ENCODE results near the gene KRT85.

Gene KRT85

GRCh38 chr12:52367876-52368275, 595 bp upstream of the KRT85 start:
- DNase-seq (ENCODE audit: low read depth, low spot score), result no peak

GRCh38 chr12:52364901-52365489, 2.3 kb downstream of the KRT85 start:
- no peak for DNase-seq (ENCODE audit: low read depth, low spot score)

GRCh38 chr12:52364061-52364460, 3.2 kb downstream of the KRT85 start:
- DNase-seq (ENCODE audit: low read depth, low spot score), result no peak

- DNase-seq (ENCODE audit: low read depth, low spot score), result no peak
Measured at GRCh38 chr12:52363111-52363679, 4.1 kb downstream of the KRT85 start.

GRCh38 chr12:52362118-52362726, 5.1 kb downstream of the KRT85 start:
- no peak for DNase-seq (ENCODE audit: low read depth, low spot score)

GRCh38 chr12:52361553-52361952, 5.7 kb downstream of the KRT85 start:
- DNase-seq (ENCODE audit: low read depth, low spot score), result no peak

- DNase-seq (ENCODE audit: low read depth, low spot score), result no peak
Measured at GRCh38 chr12:52360663-52361271, 6.5 kb downstream of the KRT85 start.

GRCh38 chr12:52360106-52360662, 7.1 kb downstream of the KRT85 start:
- DNase-seq (ENCODE audit: low read depth, low spot score), result no peak

GRCh38 chr12:52359621-52360061, 7.6 kb downstream of the KRT85 start:
- DNase-seq (ENCODE audit: low read depth, low spot score), result no peak

GRCh38 chr12:52358575-52359350, 8.5 kb downstream of the KRT85 start:
- DNase-seq (ENCODE audit: low read depth, low spot score), result no peak

GRCh38 chr12:52356762-52357580, 10.3 kb downstream of the KRT85 start:
- DNase-seq (ENCODE audit: low read depth, low spot score), result no peak

- no peak for DNase-seq (ENCODE audit: low read depth, low spot score)
Measured at GRCh38 chr12:52356031-52356761, 11.1 kb downstream of the KRT85 start.

- no peak for DNase-seq (ENCODE audit: low read depth, low spot score)
Measured at GRCh38 chr12:52355176-52355575, 12.1 kb downstream of the KRT85 start.

- no peak for DNase-seq (ENCODE audit: low read depth, low spot score)
Measured at GRCh38 chr12:52354200-52354599, 13.1 kb downstream of the KRT85 start.

GRCh38 chr12:52353766-52354165, 13.5 kb downstream of the KRT85 start:
- no peak for DNase-seq (ENCODE audit: low read depth, low spot score)

- no peak for DNase-seq (ENCODE audit: low read depth, low spot score)
Measured at GRCh38 chr12:52352951-52353350, 14.3 kb downstream of the KRT85 start.

- DNase-seq (ENCODE audit: low read depth, low spot score), result no peak
Measured at GRCh38 chr12:52351196-52352059, 15.9 kb downstream of the KRT85 start.

GRCh38 chr12:52350786-52351185, 16.5 kb downstream of the KRT85 start:
- no peak for DNase-seq (ENCODE audit: low read depth, low spot score)

- DNase-seq (ENCODE audit: low read depth, low spot score), result no peak
Measured at GRCh38 chr12:52350021-52350620, 17.2 kb downstream of the KRT85 start.

Measured in smooth muscle cell of the brain vasculature (primary cell).